GM21825 (cell line): ENCODE data around the gene VSTM2L.

Source experiments
- ATAC-seq: cut with Tn5 transposase; IDR thresholded peaks from one replicate; pipeline ENCODE4 v1.9.1; 2021; ENCODE audit warnings: mild to moderate bottlenecking, moderate library complexity; ENCODE audit not compliant: unreplicated experiment

The VSTM2L gene

DNA sequence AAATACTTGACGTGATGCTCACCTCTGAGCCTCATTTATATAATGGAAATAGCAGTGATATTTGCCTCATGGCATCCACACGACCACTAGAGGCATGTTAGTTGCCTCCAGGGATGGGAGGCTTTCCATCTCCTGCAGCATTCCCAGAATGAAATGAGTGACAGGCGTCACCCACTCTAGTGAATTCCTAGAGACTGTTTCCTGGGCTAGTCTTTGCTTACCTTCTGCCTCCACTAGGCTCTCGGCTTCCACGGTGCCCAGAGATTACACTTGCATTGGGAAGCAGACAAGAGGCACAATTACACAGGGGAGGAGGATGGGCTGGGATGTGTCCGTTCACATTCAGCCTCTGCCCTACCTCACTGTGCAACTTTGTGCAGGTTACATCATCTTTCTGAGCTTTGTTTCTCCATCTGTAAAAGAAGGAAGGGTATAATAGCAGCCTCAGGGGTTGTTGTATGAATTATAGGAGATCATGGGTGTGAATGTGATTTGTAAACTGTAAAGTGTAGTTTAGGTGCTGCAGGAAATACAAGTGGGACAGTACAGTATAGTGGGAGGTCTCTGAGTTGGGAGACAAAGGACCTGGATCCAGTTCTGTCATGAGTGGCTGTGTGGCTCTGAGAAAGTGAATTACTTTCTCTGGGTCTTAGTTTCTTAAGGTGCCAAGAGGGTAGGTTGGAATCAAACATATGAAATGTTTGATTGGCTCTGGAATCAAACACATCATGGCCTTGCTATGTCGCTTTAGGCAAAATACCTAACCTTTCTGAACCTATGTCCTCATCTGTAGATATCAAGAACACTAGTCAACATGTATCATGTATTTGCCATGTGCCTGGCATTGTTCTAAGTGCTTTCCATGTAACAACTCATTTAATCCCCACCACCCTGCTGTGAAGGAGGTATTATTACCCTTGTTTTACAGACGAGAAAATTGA lies 3.6 kb upstream of the VSTM2L start:
- ATAC-seq: no peak

DNA sequence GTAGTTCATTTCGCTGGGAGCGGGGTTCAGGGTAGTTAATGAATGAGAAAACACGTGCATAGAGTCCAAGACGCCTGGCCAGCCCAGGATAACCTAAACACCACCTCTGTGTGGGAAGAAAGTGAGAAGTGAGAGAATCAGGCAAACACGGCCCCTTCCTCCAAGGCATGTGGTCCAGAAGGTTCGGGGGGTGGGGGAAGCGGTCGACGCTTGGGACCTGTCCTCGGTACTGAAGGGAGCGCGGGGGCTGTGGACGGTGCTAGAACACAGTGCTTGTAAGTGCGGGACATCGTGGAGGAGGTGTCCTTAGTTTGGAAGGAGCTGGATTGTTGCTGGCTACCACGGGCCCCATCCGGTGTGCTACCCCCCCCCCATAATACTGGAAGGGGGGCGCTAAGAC lies 1.7 kb upstream of the VSTM2L start:
- no peak for ATAC-seq

DNA sequence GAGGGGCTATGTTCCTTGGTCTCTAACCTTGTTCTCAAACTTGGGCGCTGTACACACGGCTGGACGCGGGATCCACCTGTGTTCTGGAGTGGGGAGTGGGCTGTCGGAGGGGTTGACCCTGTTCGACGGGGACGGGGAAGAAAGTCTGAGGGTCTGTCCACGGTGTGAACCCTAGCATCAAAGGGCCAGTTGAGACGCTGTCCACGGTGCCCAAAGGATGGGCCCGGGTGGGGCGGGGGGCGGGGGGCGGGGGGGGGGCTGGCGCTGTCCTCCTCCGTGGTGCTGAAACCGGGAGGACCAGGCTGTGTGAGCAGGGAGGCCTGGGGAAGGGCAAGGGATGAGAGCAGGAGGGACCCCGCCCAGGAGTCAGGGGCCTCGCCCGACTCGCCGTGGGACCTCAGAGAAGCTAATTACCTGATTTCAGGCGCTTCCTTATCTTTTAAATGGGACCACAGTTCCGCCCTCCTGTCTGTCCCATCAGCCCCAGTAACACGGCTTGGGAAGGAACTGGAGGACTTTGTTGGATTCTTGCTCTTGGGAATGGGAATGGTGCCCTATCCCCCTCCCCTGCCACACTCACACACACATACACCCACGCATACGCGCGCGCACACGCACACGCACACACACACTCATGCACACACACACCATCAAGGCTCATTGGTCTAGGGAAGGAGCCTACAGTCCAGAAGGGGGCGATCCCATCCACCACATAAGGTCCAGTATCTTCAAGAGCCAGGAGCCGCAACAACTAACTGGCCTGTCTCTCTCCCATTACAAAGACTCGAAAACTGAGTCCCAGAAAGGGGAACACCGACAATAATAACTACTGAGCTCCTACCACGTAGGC lies 1.0 kb upstream of the VSTM2L start:
- no peak for ATAC-seq

DNA sequence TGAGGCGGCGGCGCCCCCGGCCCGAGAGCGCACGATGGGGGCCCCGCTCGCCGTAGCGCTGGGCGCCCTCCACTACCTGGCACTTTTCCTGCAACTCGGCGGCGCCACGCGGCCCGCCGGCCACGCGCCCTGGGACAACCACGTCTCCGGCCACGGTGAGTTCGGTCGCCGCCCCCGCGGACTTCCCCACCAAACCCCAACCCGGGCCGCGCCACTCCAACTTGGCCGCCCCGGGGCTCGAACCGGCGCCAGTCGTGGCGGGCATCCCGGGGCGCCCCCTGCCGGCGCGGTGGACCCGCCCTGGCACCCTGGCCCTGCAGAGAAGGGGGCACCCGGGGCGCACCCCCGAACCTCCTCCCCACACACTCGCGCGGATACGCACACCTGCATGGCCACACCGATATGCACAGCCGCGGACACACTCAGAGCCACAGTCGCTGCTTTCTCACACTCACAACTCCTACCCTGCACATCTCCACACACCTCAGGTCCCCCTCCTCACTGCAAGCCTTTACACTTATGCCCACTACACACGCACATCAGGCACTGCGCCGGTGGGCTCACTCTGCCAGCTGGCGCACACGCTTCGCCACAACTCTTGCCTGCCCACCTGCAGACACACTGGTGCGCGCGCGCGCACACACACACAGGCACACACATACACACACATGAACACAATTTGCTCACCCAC lies 535 bp downstream of the VSTM2L start:
- no peak for ATAC-seq

DNA sequence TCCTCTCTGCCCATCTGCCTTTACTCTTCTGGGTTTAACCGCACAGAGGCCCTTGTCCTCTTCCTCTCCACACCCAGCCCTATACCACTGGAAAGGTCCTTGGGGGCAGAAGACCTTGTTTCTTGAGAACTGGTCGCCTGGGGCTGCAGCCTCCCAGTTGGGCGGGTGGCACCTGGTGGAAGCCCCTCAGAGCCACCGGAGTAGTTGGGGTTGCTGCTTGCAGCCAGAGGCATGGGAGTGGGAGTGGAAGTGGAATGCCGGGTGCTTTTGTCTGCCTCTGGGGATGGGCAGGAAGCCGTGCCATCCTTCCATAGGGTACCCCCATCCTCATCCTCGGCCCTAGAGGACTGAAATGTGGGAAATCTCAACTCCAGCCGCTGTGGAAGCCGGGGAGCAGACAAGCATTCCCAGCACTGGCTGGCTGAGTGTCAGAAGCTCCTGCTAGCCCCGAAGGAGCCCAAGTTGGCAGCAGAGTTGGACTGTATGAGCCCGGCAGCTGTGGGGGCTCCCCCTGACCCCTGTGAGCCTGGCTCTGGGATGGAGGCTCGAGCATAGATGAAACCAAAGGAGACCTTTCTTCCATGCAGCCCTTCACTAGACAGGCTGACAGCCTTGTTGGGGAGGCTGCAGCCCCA lies 1.2 kb downstream of the VSTM2L start:
- ATAC-seq: no peak

DNA sequence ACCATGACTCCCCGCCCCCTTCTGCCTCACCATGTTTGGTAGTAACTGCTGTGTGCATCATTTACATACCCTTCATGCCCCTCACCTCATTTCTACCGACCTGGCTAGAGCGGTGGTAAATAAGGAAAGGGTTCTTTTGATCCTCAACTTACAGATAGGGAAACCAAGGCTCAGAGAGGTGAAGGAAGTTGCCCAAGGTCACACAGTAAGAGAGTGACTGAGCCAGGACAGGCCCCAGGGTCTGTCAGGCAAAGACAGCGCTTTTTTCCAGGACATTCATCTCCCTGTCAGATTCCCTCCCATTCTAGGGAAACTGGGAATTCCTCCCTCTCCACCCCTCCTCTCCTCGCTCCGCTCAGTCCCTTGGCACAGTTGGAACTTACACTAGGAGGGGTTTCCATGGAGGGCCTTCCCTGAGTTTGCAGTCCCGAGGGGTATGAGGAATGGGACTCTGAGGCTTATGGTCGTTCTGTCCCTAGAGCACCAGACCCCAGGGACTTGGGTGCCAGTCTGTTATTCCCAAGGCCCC lies 2.0 kb downstream of the VSTM2L start:
- ATAC-seq: no peak

DNA sequence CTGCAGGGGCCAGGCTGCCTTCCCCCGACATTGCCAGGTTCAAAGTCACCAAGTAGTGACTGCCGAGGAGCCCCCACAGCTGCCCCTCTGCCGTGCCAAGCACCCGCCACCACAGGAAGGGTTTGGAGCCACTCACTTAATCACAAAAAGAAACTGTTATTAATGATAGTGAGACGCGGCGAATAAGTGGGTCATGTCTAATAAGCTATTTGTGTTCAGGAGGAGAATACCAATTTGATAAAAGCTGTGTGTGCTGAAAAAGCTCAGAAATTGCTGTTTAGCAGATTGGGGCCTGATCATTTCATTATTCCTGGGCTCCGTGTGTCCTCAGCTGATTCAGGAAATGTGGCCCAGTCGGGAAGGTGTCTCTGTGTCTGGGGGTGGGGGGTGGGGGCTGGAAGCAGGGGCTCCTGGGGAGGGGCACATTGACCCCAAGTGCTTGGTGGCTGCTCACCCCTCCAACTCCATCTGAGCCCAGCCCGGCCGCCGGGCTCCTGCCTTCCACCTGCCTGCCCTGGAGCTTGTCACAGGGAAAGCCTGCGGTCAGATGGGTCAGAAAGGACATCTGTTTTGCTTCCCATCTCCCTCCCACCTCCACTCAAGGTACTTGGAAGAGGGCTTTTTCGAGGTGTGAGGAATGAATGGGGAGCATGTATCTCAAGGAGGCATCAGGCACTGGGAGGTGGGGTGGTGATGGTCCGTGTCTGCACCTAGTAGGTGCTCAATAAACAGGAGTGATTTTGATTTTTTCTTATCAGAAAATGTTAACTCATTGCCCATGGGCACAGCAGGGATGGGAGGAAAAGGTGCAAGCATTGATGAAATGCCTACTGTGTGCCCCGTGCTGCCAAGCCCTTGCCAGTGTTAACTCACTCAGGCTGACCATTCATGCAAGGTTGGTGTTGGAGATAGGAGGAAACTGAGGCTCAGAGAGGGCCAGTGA lies 3.0 kb downstream of the VSTM2L start:
- ATAC-seq: no peak

DNA sequence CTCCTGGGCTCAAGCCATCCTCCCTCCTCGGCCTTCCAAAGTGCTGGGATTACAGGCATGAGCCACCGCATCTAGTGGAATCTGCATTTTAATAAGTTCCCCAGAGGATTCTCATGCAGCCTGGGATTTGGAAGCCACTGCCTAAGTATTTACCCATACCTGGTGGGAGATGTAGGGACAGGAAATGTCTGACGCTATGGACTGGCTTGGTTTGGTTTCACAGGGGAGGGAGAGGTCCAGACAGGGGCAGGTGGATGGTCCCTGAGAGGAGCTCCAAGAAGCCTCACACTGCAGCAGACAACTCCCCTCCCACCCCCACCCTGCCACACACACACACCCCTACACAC lies 4.4 kb downstream of the VSTM2L start:
- ATAC-seq: no peak

DNA sequence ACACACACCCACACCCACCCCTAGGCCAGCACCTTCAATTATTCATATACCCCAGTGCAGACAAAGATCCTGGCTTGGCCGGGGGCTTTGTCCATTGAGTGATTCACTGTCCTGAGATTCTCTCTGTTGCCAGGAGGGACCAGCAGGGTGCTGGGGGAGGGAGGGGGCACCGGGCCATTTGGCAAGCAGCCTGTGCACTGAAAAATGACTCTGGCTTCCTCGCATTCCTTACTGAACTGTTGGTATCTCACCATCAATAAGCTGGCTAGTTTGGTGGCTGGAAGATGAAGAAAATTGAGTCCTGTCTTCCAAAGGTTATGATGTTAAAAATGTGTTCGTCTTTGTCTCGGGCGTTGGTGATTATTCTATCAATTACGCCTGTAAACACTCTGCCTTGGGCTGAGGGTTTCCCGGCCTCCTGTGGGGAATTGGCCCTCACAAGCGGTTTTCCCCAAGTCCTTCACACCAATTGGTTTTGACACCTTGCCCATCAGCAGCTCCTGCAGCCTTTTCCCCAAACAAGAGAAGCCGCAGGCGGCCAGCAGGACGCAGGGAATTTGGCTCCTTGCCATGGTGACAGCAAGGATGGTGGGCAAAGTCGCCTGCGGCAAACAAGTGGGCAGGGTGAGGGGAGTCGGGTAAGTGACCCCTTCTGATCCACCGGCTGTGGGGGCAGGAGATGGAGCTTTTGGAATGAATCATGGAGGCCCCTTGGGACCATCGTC lies 4.9 kb downstream of the VSTM2L start:
- ATAC-seq: no peak

DNA sequence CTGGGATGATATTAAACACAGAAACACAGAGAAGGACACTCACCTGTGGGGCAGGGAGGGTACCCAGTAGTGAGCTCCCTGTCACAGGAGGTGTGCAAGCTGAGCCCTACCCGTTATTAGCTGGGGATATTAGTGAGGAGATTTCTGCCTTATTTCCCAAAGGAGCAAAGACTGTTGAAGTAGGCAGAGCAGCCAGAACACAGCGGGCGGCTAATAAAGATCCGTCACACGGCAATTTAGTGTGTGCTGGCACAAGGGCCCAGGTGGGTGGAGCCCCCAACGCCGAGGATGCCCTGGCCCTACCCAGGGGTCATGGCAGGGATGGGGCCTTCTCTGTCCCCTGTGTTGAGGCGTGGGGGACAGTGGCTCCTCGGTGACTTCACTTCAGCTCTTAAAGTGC lies 8.3 kb downstream of the VSTM2L start:
- ATAC-seq: no peak

DNA sequence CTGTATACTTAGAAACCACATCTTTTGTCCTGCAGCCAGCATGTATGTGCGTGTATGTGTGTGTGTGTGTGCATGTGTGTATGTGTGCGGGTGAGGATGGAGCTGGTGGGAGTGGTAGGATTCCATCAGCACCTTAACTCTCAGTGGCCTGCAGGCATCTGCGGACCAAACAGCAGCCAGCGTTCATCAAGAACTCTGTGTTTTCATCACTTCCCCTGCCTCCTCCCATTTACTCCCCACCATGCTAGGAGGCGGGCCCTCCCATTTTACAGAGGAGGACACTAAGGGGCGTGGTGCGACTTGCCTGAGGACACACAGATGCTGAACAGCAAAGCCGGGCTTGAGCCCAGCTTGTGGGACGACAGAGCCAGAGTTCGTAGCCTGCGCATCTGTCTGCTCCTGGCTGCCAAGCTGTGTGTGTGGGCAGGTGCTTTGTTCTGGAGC lies 8.9 kb downstream of the VSTM2L start:
- no peak for ATAC-seq

DNA sequence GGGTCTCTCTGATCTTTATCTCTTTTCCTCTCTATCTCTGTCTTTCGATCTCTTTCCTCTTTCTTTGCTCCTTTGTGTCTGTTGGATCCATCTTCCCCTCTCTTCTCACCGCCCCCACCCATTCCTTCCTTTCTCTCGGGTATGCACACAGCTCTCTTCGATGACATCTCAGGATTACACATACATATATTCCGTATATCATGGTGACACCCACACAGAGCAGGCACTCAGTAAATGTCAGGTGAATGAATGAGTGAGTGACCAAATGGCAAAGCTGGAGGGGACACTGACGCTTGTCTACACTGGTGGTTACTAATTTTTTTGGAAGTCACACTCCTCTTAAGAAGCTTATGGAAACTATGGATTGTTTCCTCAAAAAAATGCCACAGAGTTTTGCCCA lies 9.9 kb downstream of the VSTM2L start:
- ATAC-seq: no peak

DNA sequence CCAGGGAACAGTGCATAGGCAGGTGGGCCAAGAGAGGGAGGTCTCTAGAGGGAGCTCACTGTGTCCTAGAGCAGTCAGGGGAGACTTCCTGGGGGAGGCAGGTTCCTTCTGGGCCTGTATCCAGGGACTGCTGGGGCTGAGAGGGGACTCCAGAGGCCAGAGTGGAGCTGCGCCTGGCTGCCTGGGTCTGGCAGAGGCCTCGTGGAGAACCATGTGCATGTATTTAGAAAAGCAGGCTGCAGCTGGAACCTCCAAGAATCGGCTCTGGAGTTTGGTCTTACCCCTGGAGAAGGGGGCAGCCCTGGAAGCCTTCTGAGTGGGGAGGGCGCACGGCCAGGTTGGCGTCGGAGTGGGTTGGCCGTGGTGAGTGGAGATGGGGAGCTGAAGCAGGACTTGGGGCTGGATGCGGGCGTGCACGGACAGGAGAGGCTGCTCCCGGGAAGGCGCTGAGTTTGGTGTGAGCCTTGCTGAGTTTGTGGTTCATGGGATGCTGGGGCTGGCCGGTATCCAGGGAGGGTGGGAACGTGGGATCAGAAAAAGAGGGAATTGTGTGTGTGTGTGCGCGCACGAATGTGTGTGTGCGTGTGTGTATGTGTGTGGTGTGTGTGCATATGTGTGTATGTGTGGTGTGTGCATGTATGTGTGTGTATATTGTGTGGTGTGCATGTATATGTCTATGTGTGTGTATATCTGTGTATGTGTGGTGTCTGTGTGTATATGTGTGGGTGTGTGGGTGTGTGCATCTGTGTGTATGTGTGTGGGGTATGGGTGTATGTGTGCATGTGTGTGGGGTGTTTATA lies 10.8 kb downstream of the VSTM2L start:
- no peak for ATAC-seq

DNA sequence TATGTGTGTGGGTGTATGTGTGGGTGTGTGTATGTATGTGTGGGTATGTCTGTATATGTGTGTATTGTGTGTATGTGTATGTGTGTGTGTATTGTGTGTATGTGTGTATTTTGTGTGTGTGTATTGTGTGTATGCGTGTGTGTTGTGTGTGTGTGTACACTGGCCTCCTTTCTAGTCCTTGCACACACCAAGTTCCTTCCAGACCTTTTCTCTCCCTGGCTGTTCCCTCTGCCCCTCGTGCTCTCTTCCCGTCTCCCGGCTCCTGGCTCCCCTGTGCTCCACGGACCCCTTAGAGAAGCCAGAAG lies 11.4 kb downstream of the VSTM2L start:
- no peak for ATAC-seq

DNA sequence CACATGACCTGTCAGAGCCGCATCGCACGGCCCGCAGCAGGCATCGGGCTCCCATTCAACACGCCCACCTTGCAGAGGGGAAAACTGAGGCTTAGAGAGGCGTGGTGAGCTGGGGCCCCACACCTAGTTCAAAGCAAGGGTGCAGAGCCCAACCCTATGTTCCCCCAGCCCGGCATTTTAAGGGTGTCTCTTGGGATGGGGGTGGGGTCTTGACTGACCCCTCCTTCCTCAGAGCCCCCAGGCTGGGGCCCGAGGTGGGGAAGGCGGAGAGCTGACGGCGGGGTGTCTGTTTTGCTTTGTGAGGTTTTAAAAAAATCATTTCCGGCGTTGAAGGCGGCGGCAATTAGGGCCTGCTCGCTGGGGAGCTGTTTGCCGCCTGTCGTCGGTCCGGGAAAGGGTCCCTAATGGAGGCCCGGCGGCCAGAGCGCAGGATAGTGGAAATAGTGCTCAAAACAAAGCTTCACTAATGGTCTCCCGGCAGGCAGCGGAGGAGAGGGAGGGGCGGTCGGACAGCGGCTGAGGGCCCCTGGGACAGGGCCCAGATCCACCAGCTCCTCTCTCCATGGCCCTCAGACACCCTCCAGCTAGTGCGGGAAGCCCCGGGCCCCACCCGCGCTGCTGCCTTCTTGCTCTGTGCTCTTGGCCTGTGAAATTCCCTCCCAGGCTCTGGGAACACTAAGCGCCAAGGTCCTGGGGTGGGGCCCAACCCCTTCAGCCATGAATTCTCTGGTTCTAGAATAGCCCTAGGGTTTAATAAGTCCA lies 11.9 kb downstream of the VSTM2L start:
- no peak for ATAC-seq

DNA sequence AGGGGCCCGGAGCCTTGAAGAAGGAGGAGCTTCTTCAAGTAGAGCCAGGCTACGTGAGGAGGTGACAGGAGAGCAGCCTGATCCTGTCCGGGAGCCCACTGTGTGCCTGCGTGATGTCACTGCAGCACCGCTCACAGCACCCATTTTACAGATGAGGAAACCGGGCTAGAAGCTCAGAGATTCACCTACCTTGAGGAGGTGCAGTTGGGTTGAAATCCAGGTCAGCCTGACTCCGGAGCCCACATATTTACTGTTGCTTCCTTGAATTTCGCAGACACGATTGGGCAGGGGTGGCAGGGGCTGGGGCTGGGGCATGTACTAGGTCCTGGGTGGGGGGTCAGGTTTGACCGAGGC lies 12.5 kb downstream of the VSTM2L start:
- ATAC-seq: no peak

DNA sequence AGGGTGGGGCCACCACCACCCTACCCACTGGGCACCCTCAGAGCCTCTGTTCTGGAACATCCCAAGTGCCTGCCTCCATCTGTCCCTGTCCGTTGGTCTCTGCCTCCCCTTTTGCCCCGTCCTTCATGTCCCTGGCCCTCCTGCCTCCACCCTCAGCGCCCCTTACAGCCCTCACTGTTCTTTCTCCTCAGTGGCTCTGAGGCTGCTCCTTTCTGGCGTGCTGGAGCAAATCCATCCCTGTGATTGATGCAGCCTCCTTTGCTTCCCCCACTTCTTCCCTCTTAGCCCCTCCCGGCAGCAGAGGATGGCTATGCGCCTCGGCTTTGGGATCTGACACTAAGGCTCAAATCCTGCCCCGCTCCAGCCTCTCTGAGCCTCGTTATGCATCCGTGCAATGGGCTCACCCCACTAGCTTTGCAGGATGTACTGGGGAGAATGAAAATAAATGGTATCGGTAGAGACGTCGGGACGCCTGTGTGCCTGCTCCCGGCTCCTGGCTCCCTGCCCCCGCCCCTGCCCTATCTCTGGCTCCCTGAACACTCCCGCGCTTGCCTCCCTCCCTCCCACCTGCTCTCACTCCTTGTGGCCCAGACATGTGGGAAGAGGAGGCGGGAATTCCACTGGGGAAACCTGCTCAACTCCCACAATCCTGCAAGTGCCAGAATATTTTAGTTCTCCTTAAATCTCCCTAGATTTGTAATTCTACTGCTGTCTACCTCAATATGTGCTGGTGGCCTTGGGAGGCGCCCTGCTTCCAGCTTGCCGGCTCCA lies 13.1 kb downstream of the VSTM2L start:
- ATAC-seq: no peak
